Mucosa of rectum (tissue), 2 donors: ENCODE data around the gene HTT.

ENCODE experiments used
- H3K27ac ChIP-seq, 2 donors: one replicate each; pipeline ENCODE4 v1.7.0; 2013; ENCODE audit warnings: inconsistent platforms in 2 of 2, low read depth in 2 of 2, low read length in 2 of 2
- H3K27me3 ChIP-seq, 2 donors: one replicate each; pipeline ENCODE4 v1.7.0; 2013; ENCODE audit warnings: low read length in 2 of 2; ENCODE audit not compliant: control insufficient read depth in 2 of 2, insufficient read depth in 2 of 2
- H3K36me3 ChIP-seq, 2 donors: one replicate each; pipeline ENCODE4 v1.7.0; 2013; ENCODE audit warnings: low read length in 2 of 2; ENCODE audit not compliant: control insufficient read depth in 2 of 2, insufficient read depth in 2 of 2
- H3K4me1 ChIP-seq, 2 donors: one replicate each; pipeline ENCODE4 v1.7.0; 2013; ENCODE audit warnings: low read length in 2 of 2, mild to moderate bottlenecking in 1 of 2; ENCODE audit not compliant: control insufficient read depth in 2 of 2, insufficient read depth in 2 of 2
- H3K4me3 ChIP-seq, 2 donors: one replicate each; pipeline ENCODE4 v1.7.0; 2013; ENCODE audit warnings: low read length in 2 of 2
- H3K9ac ChIP-seq, 2 donors: one replicate each; pipeline ENCODE4 v1.7.0; 2013; ENCODE audit warnings: low read length in 2 of 2, low read depth in 1 of 2, mild to moderate bottlenecking in 1 of 2
- H3K9me3 ChIP-seq, 2 donors: one replicate each; pipeline ENCODE4 v1.7.0; 2013; ENCODE audit warnings: low read length in 2 of 2; ENCODE audit not compliant: control insufficient read depth in 2 of 2
- donor health status: healthy.
- donor health status: Normal muscosa, but diverticular disease.

HTT gene

DNA sequence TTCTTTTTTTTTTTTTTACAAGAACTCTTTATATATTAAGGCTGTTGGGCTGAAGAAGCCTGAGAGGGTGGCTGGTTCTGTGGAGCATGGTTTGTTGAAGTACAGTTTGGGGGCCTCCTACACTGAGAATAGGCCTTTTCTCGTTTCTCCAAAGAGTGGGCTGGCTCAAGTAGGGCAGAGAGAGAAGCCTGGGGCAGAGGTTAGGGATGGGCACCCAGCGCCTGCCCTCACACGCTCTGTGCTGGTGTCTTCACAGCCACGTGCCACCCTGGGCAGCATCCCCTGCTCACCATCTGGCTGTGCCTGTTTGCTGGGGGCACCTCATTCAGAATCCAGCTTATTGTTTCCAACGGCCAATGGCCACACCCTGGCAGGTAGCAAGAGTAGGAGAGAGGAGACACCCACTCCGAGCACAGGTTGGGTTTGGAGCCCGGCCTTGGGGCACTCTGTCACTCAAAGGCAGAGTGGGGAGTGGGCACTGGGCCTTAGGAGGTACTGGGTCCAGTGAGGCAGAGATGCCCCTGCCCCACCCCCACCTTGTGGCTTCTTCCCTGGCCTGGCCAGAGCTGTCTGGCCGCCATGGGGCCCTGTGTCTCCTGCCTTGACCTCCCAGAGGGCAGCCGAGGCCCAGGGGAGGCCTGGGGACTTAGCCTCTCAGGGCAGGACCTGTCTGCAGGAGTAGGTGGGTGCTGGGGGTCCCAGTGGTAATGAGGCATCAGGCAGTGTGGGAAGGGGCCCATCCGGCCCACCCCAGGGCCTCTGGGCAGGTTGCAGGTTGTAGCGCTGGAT, 177.4 kb downstream of the HTT start:
- Histone ChIP-seq H3K27me3 (no peaks in the 10 kb centered on the region), H3K9ac (no peak overlapping the region), H3K9me3 (no peaks in the 10 kb centered on the region), H3K4me1 (no peaks in the 10 kb centered on the region), H3K4me3 (no peak overlapping the region), H3K36me3 (no peaks in the 10 kb centered on the region), H3K27ac (no peak overlapping the region)

- Histone ChIP-seq H3K4me1 (no peaks in the 10 kb centered on the region), H3K27me3 (no peaks in the 10 kb centered on the region), H3K4me3 (no peak overlapping the region), H3K9me3 (no peaks in the 10 kb centered on the region), H3K9ac (no peak overlapping the region), H3K36me3 (no peaks in the 10 kb centered on the region), H3K27ac (no peak overlapping the region)
Observed at GRCh38 chr4:3252480-3252828, 178.0 kb downstream of the HTT start.

- H3K27ac ChIP-seq, result no peak overlapping the region
- no peaks in the 10 kb centered on the region for H3K36me3 ChIP-seq
- no peaks in the 10 kb centered on the region for H3K9me3 ChIP-seq
- H3K9ac ChIP-seq, result no peak overlapping the region
- no peaks in the 10 kb centered on the region for H3K4me1 ChIP-seq
- no peaks in the 10 kb centered on the region for H3K27me3 ChIP-seq
- no peak overlapping the region for H3K4me3 ChIP-seq
Observed at GRCh38 chr4:3252831-3253641, 178.6 kb downstream of the HTT start.

GRCh38 chr4:3253808-3254207, 179.3 kb downstream of the HTT start:
- Histone ChIP-seq H3K9me3 (no peaks in the 10 kb centered on the region), H3K4me3 (no peak overlapping the region), H3K27me3 (no peaks in the 10 kb centered on the region), H3K9ac (no peak overlapping the region), H3K4me1 (no peaks in the 10 kb centered on the region), H3K36me3 (no peaks in the 10 kb centered on the region), H3K27ac (no peak overlapping the region)

GRCh38 chr4:3254302-3255131, 180.0 kb downstream of the HTT start:
- Histone ChIP-seq H3K36me3 (no peaks in the 10 kb centered on the region), H3K9me3 (no peaks in the 10 kb centered on the region), H3K27ac (no peak overlapping the region), H3K9ac (no peak overlapping the region), H3K4me1 (no peaks in the 10 kb centered on the region), H3K27me3 (no peaks in the 10 kb centered on the region), H3K4me3 (no peak overlapping the region)

DNA sequence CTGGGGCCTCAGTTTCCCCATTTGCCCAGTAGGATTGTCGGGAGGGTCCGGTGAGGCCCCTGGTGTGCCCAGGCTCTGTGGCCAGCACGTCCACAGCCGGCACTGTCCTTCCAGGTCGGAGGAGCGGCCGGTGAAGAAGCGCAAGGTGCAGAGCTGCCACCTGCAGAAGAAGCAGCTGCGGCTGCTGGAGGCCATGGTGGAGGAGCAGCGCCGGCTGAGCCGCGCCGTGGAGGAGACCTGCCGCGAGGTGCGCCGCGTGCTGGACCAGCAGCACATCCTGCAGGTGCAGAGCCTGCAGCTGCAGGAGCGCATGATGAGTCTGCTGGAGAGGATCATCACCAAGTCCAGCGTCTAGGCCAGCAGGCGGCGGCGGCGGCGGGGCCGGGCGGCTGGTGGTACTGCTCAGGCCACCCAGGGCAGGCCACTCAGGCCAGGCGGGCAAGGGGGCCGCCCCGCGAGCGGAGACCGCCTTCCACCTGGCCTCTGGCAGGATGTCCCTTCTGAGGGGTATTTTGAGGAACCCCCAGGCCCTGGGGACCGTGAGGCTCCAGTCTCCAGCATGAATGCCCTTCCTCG, 181.2 kb downstream of the HTT start:
- Histone ChIP-seq H3K4me1 (no peaks in the 10 kb centered on the region), H3K9me3 (no peaks in the 10 kb centered on the region), H3K4me3 (no peak overlapping the region), H3K27ac (no peak overlapping the region), H3K27me3 (no peaks in the 10 kb centered on the region), H3K36me3 (no peaks in the 10 kb centered on the region), H3K9ac (no peak overlapping the region)

DNA sequence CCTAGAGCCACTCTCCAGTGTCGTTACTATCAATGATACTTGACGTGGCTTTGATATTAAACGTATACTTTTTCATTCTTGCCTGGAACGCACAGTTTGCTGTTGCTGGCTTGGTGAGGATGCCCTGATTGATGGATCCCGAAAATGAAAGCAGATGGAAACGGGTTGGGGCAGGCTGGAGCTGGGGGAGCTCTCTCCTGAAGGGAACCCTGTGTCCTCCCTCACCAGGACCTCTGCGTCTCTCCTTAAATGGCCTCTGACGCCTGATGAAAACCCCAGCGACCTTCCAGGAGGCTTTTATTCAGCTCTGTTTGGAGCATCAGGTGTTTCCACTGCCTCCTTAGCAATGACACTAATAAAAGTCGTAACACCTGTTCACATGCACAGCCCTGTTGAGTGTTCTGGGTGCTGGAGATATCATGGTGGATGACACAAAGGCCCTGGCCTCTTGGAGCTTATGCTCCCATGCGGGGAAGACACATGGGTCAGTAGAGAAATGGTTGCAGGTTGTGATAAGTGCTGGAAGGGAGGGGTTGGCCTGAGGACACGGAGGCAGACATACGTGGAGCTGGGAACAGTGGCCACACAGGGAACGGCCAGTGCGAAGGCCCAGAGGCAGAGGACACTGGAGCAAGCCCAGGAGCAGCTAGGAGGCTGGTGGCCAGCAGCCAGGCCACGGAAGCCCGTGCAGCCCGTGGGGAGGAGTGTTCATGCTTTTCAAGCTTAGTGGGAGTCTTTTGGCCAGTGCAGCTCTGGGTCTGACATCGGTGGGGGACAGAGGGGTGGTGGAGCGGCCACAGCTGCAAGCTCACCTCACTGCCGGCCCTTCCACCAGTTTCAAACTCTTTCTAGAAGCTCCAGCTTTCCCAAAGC, 182.0 kb downstream of the HTT start:
- H3K36me3 ChIP-seq, result no peaks in the 10 kb centered on the region
- H3K4me3 ChIP-seq, result no peak overlapping the region
- no peaks in the 10 kb centered on the region for H3K9me3 ChIP-seq
- H3K9ac ChIP-seq, result no peak overlapping the region
- no peaks in the 10 kb centered on the region for H3K27me3 ChIP-seq
- H3K27ac ChIP-seq, result no peak overlapping the region
- H3K4me1 ChIP-seq, result no peaks in the 10 kb centered on the region

- Histone ChIP-seq H3K36me3 (no peaks in the 10 kb centered on the region), H3K9me3 (no peaks in the 10 kb centered on the region), H3K27ac (no peak overlapping the region), H3K27me3 (no peaks in the 10 kb centered on the region), H3K9ac (no peak overlapping the region), H3K4me3 (no peak overlapping the region), H3K4me1 (no peaks in the 10 kb centered on the region)
Observed at GRCh38 chr4:3257103-3257555, 182.6 kb downstream of the HTT start.
